ENCODE data around the gene LIPG.
A peak's percentile ranks its signal among the peaks of the same experiment; 100 is the strongest.

Gene LIPG

GRCh38 chr18:49561289-49562193, at the start of gene LIPG:
TSS of gene LIPG (plus strand) at chr18:49562057. CDS start at chr18:49562309, 252 bp downstream.
- ChIA-PET POLR2A (interaction anchor here (0.9 to 2.2 kb wide), 2 partner anchors 16 to 164 kb away, joined by 3 to 9 read pairs; no protein-coding TSS in a partner anchor), CTCF (interaction anchor here (0.6 to 4.1 kb wide), 8 partner anchors 25 to 300 kb away, joined by 3 to 51 read pairs (median 5); no protein-coding TSS in a partner anchor)
- Histone ChIP-seq H3K9me3 (ENCODE audit: control insufficient read depth, insufficient read depth, low read depth, low read length) (no peaks in the 10 kb centered on the region), H3K4me3 (ENCODE audit: low read depth, low read length) (peak within 1 kb of the TSS; percentile 23), H3K36me3 (ENCODE audit: control insufficient read depth in 2 of 2, insufficient read depth in 1 of 2, low read length in 2 of 2) (no peaks in the 10 kb centered on the region), H3K27ac (ENCODE audit: extremely low read depth, low read depth, low read length) (peak within 1 kb of the TSS; percentile 64; the same call in 1 of the 2 replicates), H3K4me1 (ENCODE audit: control insufficient read depth, insufficient read depth, low read length) (peaks cover 9% of the 10 kb centered on the region; the same call in 1 of the 2 replicates)
- TF ChIP-seq ZBTB8A (tag by site-specific recombination; IDR thresholded peaks at IDR 0.05) (no peak), ZNF843 (tag by site-specific recombination; IDR thresholded peaks at IDR 0.05) (no peak; the same call in none of the 2 replicates), ZNF423 (tag by site-specific recombination; IDR thresholded peaks at IDR 0.05) (no peak), ZBTB48 (tag by site-specific recombination; IDR thresholded peaks at IDR 0.05) (peak; percentile 92), YY2 (tag by site-specific recombination; IDR thresholded peaks at IDR 0.05) (no peak), IKZF3 (tag by site-specific recombination; IDR thresholded peaks at IDR 0.05) (peak; percentile 54), ZNF610 (tag by site-specific recombination; IDR thresholded peaks at IDR 0.05; ENCODE audit: borderline replicate concordance) (no peak; the same call in 1 of the 2 replicates), REPIN1 (tag by site-specific recombination; IDR thresholded peaks at IDR 0.05; ENCODE audit: low read depth) (no peak), HOXA7 (CRISPR knock-in tag; IDR thresholded peaks at IDR 0.05; ENCODE audit: borderline replicate concordance) (no peak; the same call in 1 of the 2 replicates), MEIS1 (CRISPR knock-in tag; IDR thresholded peaks at IDR 0.05; ENCODE audit: borderline replicate concordance) (no peak), ZNF558 (tag by site-specific recombination; IDR thresholded peaks at IDR 0.05) (no peak), ZNF121 (tag by site-specific recombination; IDR thresholded peaks at IDR 0.05) (no peak), ZNF571 (tag by site-specific recombination; IDR thresholded peaks at IDR 0.05) (no peak), ZNF404 (tag by site-specific recombination; IDR thresholded peaks at IDR 0.05) (no peak), BCL6B (tag by site-specific recombination; IDR thresholded peaks at IDR 0.05) (no peak), ZNF391 (tag by site-specific recombination; IDR thresholded peaks at IDR 0.05; ENCODE audit: borderline replicate concordance, low read depth) (peak; percentile 42; the same call in 1 of the 2 replicates), SCRT1 (tag by site-specific recombination; IDR thresholded peaks at IDR 0.05; ENCODE audit: borderline replicate concordance) (peak; percentile 99), ZNF548 (tag by site-specific recombination; IDR thresholded peaks at IDR 0.05) (no peak), ZNF837 (tag by site-specific recombination; IDR thresholded peaks at IDR 0.05) (no peak), ZNF223 (tag by site-specific recombination; IDR thresholded peaks at IDR 0.05) (no peak)
- TF ChIP-seq, protein P1, sequence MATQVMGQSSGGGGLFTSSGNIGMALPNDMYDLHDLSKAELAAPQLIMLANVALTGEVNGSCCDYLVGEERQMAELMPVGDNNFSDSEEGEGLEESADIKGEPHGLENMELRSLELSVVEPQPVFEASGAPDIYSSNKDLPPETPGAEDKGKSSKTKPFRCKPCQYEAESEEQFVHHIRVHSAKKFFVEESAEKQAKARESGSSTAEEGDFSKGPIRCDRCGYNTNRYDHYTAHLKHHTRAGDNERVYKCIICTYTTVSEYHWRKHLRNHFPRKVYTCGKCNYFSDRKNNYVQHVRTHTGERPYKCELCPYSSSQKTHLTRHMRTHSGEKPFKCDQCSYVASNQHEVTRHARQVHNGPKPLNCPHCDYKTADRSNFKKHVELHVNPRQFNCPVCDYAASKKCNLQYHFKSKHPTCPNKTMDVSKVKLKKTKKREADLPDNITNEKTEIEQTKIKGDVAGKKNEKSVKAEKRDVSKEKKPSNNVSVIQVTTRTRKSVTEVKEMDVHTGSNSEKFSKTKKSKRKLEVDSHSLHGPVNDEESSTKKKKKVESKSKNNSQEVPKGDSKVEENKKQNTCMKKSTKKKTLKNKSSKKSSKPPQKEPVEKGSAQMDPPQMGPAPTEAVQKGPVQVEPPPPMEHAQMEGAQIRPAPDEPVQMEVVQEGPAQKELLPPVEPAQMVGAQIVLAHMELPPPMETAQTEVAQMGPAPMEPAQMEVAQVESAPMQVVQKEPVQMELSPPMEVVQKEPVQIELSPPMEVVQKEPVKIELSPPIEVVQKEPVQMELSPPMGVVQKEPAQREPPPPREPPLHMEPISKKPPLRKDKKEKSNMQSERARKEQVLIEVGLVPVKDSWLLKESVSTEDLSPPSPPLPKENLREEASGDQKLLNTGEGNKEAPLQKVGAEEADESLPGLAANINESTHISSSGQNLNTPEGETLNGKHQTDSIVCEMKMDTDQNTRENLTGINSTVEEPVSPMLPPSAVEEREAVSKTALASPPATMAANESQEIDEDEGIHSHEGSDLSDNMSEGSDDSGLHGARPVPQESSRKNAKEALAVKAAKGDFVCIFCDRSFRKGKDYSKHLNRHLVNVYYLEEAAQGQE (tag by site-specific recombination; IDR thresholded peaks at IDR 0.05), result no peak
- TF ChIP-seq, protein P2, sequence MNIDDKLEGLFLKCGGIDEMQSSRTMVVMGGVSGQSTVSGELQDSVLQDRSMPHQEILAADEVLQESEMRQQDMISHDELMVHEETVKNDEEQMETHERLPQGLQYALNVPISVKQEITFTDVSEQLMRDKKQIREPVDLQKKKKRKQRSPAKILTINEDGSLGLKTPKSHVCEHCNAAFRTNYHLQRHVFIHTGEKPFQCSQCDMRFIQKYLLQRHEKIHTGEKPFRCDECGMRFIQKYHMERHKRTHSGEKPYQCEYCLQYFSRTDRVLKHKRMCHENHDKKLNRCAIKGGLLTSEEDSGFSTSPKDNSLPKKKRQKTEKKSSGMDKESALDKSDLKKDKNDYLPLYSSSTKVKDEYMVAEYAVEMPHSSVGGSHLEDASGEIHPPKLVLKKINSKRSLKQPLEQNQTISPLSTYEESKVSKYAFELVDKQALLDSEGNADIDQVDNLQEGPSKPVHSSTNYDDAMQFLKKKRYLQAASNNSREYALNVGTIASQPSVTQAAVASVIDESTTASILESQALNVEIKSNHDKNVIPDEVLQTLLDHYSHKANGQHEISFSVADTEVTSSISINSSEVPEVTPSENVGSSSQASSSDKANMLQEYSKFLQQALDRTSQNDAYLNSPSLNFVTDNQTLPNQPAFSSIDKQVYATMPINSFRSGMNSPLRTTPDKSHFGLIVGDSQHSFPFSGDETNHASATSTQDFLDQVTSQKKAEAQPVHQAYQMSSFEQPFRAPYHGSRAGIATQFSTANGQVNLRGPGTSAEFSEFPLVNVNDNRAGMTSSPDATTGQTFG (tag by site-specific recombination; IDR thresholded peaks at IDR 0.05; ENCODE audit: borderline replicate concordance), result no peak
- TF ChIP-seq, protein P3, sequence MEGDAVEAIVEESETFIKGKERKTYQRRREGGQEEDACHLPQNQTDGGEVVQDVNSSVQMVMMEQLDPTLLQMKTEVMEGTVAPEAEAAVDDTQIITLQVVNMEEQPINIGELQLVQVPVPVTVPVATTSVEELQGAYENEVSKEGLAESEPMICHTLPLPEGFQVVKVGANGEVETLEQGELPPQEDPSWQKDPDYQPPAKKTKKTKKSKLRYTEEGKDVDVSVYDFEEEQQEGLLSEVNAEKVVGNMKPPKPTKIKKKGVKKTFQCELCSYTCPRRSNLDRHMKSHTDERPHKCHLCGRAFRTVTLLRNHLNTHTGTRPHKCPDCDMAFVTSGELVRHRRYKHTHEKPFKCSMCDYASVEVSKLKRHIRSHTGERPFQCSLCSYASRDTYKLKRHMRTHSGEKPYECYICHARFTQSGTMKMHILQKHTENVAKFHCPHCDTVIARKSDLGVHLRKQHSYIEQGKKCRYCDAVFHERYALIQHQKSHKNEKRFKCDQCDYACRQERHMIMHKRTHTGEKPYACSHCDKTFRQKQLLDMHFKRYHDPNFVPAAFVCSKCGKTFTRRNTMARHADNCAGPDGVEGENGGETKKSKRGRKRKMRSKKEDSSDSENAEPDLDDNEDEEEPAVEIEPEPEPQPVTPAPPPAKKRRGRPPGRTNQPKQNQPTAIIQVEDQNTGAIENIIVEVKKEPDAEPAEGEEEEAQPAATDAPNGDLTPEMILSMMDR (tag by site-specific recombination; IDR thresholded peaks at IDR 0.05), result peak; percentile 50
- TF ChIP-seq, protein P4, sequence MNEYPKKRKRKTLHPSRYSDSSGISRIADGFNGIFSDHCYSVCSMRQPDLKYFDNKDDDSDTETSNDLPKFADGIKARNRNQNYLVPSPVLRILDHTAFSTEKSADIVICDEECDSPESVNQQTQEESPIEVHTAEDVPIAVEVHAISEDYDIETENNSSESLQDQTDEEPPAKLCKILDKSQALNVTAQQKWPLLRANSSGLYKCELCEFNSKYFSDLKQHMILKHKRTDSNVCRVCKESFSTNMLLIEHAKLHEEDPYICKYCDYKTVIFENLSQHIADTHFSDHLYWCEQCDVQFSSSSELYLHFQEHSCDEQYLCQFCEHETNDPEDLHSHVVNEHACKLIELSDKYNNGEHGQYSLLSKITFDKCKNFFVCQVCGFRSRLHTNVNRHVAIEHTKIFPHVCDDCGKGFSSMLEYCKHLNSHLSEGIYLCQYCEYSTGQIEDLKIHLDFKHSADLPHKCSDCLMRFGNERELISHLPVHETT (tag by site-specific recombination; IDR thresholded peaks at IDR 0.05), result no peak
